NCI-H1417 (cell line): ENCODE measurements around the gene TSC22D4.
A peak's percentile ranks its signal among the peaks of the same experiment; 100 is the strongest.

Experiments used
- DNase-seq, 3 experiments: peaks; one replicate each; lab custom pipeline; 2025; lab: John Stamatoyannopoulos, UW

The TSC22D4 gene

GRCh38 chr7:100428967-100429636 is 49.9 kb downstream of the TSC22D4 start:
- peak; percentile 99 to 100 (median 100) for DNase-seq

GRCh38 chr7:100428199-100428966 is 50.6 kb downstream of the TSC22D4 start, which contains the start of gene ZCWPW1:
TSS of gene ZCWPW1 (minus strand) at chr7:100428703. CDS start at chr7:100420649, 8,054 bp downstream.
- DNase-seq, result peak; percentile 97 to 99 (median 99)

- no peak for DNase-seq
Observed at GRCh38 chr7:100427762-100428198, 51.2 kb downstream of the TSC22D4 start.

- no peak for DNase-seq
Observed at GRCh38 chr7:100426516-100426915, 52.5 kb downstream of the TSC22D4 start.

GRCh38 chr7:100425347-100425746 is 53.7 kb downstream of the TSC22D4 start:
- no peak for DNase-seq

GRCh38 chr7:100423315-100423714 is 55.7 kb downstream of the TSC22D4 start:
- no peak for DNase-seq

GRCh38 chr7:100419660-100420226 is 59.3 kb downstream of the TSC22D4 start:
- DNase-seq, result no peak

GRCh38 chr7:100418930-100419659 is 59.9 kb downstream of the TSC22D4 start:
- no peak for DNase-seq
